ENCODE measurements around the gene SLC12A8. TPM values are rescaled to one million over a fixed set of nuclear protein-coding genes. Genes with fewer than 3 reads are reported as not detected.
A peak's percentile ranks its signal among the peaks of the same experiment; 100 is the strongest.

SLC12A8 gene
- total RNA-seq, 2 experiments from 2014 or later, result 0.48 to 1.00 TPM

- H3K4me1 Mint-ChIP-seq (ENCODE audit: low read depth), result peaks cover 42% of the 10 kb centered on the region
- POLR2A ChIA-PET, result no interaction called here
- H3K27me3 Mint-ChIP-seq, result peaks cover 45% of the 10 kb centered on the region
- H3K27ac Mint-ChIP-seq, result no peak overlapping the region
- H3K9me3 Mint-ChIP-seq, result no peaks in the 10 kb centered on the region
- no peak overlapping the region for H3K4me3 Mint-ChIP-seq
- DNase-seq, result no peak
- H3K36me3 Mint-ChIP-seq, result no peaks in the 10 kb centered on the region
- CTCF ChIA-PET, result interaction anchor here (0.6 to 1.7 kb wide), 4 partner anchors 14 to 88 kb away, joined by 3 to 6 read pairs (median 4); no protein-coding TSS in a partner anchor
- intact Hi-C loops (cut with micrococcal nuclease), result loop anchor here (2.0 to 10.0 kb wide), 4 partner anchors 87 to 235 kb away; partner anchors contain the start of gene ZNF148
Observed at GRCh38 chr3:125140011-125140817, 72.3 kb downstream of the SLC12A8 start.

DNA sequence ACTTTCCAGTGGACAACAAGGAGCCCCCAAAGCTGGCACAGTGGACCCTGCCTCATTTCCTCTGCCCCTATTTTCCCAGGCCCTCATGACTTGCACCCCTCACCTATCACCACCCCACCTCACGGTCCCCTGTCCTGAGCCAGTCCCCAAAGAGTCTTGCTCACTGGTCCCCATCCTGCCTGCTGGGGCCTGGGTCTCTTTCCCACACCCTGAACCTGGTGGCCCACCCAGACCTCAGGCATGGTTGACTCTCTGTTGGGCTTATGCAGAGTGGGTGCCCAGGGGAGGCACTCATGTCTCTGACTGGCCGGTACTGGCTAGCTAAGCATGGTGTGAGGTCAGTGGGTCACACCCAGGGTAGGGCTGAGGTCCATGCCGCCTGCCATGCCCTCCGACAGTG lies 73.2 kb downstream of the SLC12A8 start:
- ChIA-PET CTCF (no interaction called here), POLR2A (no interaction called here)
- Mint-ChIP-seq H3K4me3 (no peak overlapping the region), H3K4me1 (ENCODE audit: low read depth) (peaks cover 42% of the 10 kb centered on the region), H3K27me3 (peaks cover 42% of the 10 kb centered on the region), H3K9me3 (no peaks in the 10 kb centered on the region), H3K36me3 (no peaks in the 10 kb centered on the region), H3K27ac (no peak overlapping the region)
- DNase-seq, result no peak
- intact Hi-C loops (cut with micrococcal nuclease), result no loop called here

DNA sequence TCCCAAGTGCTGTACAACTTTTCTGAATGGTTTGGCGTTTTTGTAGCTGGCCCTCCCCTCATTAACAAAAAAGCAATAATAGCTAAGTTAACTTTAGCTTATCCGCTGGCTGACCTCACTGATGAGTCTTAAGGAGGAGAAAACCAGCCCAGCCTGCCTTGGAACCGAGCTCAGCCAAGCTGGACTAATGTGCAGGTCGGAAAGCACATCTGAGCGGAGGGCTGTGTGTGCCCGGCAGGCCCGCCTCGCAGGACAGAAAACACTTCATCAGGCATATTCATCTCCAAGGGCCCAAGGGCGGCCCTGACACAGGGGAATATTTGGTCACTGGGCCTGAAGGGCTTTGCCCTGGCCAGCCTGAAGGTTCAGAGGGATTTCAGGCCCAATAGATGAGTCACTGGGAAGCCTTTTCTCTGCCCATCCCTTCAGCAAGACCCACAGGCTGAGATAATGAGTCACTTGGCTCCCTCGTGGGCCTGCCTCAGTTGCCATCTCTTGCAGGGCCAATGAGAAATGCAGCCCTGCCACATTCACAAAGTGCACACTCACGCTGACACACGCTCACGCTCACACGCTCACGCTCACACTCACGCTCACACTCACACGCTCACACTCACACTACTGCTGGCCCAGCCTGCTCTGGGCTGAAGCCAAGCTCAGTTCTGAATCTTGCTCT lies 75.1 kb downstream of the SLC12A8 start:
- Mint-ChIP-seq H3K4me1 (ENCODE audit: low read depth) (peaks cover 34% of the 10 kb centered on the region), H3K27ac (no peak overlapping the region), H3K27me3 (peaks cover 32% of the 10 kb centered on the region), H3K4me3 (no peak overlapping the region), H3K36me3 (no peaks in the 10 kb centered on the region), H3K9me3 (no peaks in the 10 kb centered on the region)
- ChIA-PET CTCF (no interaction called here), POLR2A (no interaction called here)
- no peak for DNase-seq
- intact Hi-C loops (cut with micrococcal nuclease), result no loop called here

GRCh38 chr3:125136966-125137357 lies 75.6 kb downstream of the SLC12A8 start:
- peaks cover 33% of the 10 kb centered on the region for H3K27me3 Mint-ChIP-seq
- no peak overlapping the region for H3K27ac Mint-ChIP-seq
- H3K4me3 Mint-ChIP-seq, result no peak overlapping the region
- DNase-seq, result no peak
- ChIA-PET POLR2A (no interaction called here), CTCF (no interaction called here)
- H3K9me3 Mint-ChIP-seq, result no peaks in the 10 kb centered on the region
- H3K4me1 Mint-ChIP-seq (ENCODE audit: low read depth), result peaks cover 29% of the 10 kb centered on the region
- H3K36me3 Mint-ChIP-seq, result no peaks in the 10 kb centered on the region
- intact Hi-C loops (cut with micrococcal nuclease), result no loop called here

GRCh38 chr3:125136515-125136914 lies 76.0 kb downstream of the SLC12A8 start:
- H3K9me3 Mint-ChIP-seq, result no peaks in the 10 kb centered on the region
- H3K27me3 Mint-ChIP-seq, result peaks cover 33% of the 10 kb centered on the region
- intact Hi-C loops (cut with micrococcal nuclease), result no loop called here
- H3K36me3 Mint-ChIP-seq, result no peaks in the 10 kb centered on the region
- no peak for DNase-seq
- peaks cover 25% of the 10 kb centered on the region for H3K4me1 Mint-ChIP-seq (ENCODE audit: low read depth)
- H3K4me3 Mint-ChIP-seq, result no peak overlapping the region
- no peak overlapping the region for H3K27ac Mint-ChIP-seq
- CTCF ChIA-PET, result no interaction called here
- POLR2A ChIA-PET, result no interaction called here

- Mint-ChIP-seq H3K27me3 (peaks cover 26% of the 10 kb centered on the region), H3K4me1 (ENCODE audit: low read depth) (peaks cover 17% of the 10 kb centered on the region), H3K4me3 (no peak overlapping the region), H3K36me3 (no peaks in the 10 kb centered on the region), H3K27ac (no peak overlapping the region), H3K9me3 (no peaks in the 10 kb centered on the region)
- DNase-seq, result no peak
- POLR2A ChIA-PET, result no interaction called here
- CTCF ChIA-PET, result interaction anchor here (1.0 kb wide), 1 partner anchor 9 kb away, joined by 5 read pairs; no protein-coding TSS in a partner anchor
- intact Hi-C loops (cut with micrococcal nuclease), result no loop called here
Observed at GRCh38 chr3:125134952-125135351, 77.6 kb downstream of the SLC12A8 start.

GRCh38 chr3:125132815-125133214 lies 79.7 kb downstream of the SLC12A8 start:
- Mint-ChIP-seq H3K9me3 (no peaks in the 10 kb centered on the region), H3K4me1 (ENCODE audit: low read depth) (peaks cover 10% of the 10 kb centered on the region), H3K27ac (no peak overlapping the region), H3K36me3 (no peaks in the 10 kb centered on the region), H3K27me3 (peaks cover 17% of the 10 kb centered on the region), H3K4me3 (no peak overlapping the region)
- CTCF ChIA-PET, result interaction anchor here (0.6 kb wide), 1 partner anchor 432 kb away, joined by 3 read pairs; no protein-coding TSS in a partner anchor
- DNase-seq, result no peak
- intact Hi-C loops (cut with micrococcal nuclease), result no loop called here
- POLR2A ChIA-PET, result no interaction called here

DNA sequence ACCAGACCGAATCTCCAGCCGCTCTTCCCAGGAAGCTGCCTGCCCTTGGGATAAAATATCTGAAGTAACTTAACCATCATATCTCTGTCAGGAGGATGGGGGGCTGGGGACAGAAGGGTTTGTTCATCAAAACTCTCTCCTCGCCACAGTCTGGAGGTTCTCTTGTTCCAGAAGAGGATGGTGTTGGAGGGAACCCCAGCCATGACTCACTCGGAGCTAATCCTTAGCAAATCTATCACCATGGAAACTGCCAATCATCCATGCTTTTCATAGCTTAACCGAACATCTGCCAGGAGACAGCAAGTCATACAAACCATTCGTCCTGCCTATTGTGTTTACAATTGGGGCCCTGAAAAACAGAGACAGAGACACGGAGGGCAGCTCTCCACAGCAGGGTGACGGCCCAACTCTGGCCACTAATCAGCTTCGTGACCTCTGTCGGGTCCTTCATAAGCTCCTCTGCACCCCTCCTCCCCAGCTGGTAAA lies 83.0 kb downstream of the SLC12A8 start:
- no peak for DNase-seq
- peaks cover 5% of the 10 kb centered on the region for H3K27me3 Mint-ChIP-seq
- peaks cover 9% of the 10 kb centered on the region for H3K4me1 Mint-ChIP-seq (ENCODE audit: low read depth)
- POLR2A ChIA-PET, result no interaction called here
- H3K9me3 Mint-ChIP-seq, result no peaks in the 10 kb centered on the region
- H3K36me3 Mint-ChIP-seq, result no peaks in the 10 kb centered on the region
- no peak overlapping the region for H3K4me3 Mint-ChIP-seq
- CTCF ChIA-PET, result interaction anchor here (1.1 to 1.4 kb wide), 2 partner anchors 21 to 72 kb away, joined by 3 read pairs; no protein-coding TSS in a partner anchor
- intact Hi-C loops (cut with micrococcal nuclease), result no loop called here
- H3K27ac Mint-ChIP-seq, result no peak overlapping the region

GRCh38 chr3:125128861-125129501 lies 83.6 kb downstream of the SLC12A8 start:
- no peak overlapping the region for H3K4me3 Mint-ChIP-seq
- CTCF ChIA-PET, result interaction anchor here (1.1 to 1.4 kb wide), 2 partner anchors 21 to 71 kb away, joined by 3 read pairs; no protein-coding TSS in a partner anchor
- DNase-seq, result no peak
- intact Hi-C loops (cut with micrococcal nuclease), result no loop called here
- peaks cover 5% of the 10 kb centered on the region for H3K27me3 Mint-ChIP-seq
- H3K4me1 Mint-ChIP-seq (ENCODE audit: low read depth), result peaks cover 9% of the 10 kb centered on the region
- H3K9me3 Mint-ChIP-seq, result no peaks in the 10 kb centered on the region
- no peaks in the 10 kb centered on the region for H3K36me3 Mint-ChIP-seq
- no peak overlapping the region for H3K27ac Mint-ChIP-seq
- POLR2A ChIA-PET, result no interaction called here

- ChIA-PET CTCF (interaction anchor here (0.9 kb wide), 2 partner anchors 8 to 15 kb away, joined by 3 to 5 read pairs; no protein-coding TSS in a partner anchor), POLR2A (no interaction called here)
- Mint-ChIP-seq H3K4me1 (ENCODE audit: low read depth) (peaks cover 15% of the 10 kb centered on the region), H3K27me3 (peaks cover 4% of the 10 kb centered on the region), H3K27ac (no peak overlapping the region), H3K36me3 (no peaks in the 10 kb centered on the region), H3K9me3 (no peaks in the 10 kb centered on the region), H3K4me3 (no peak overlapping the region)
- DNase-seq, result no peak
- intact Hi-C loops (cut with micrococcal nuclease), result no loop called here
Observed at GRCh38 chr3:125126323-125126722, 86.2 kb downstream of the SLC12A8 start.

GRCh38 chr3:125125821-125126245 lies 86.7 kb downstream of the SLC12A8 start:
- Mint-ChIP-seq H3K4me1 (ENCODE audit: low read depth) (peaks cover 20% of the 10 kb centered on the region), H3K27ac (no peak overlapping the region), H3K36me3 (no peaks in the 10 kb centered on the region), H3K4me3 (no peak overlapping the region), H3K9me3 (no peaks in the 10 kb centered on the region), H3K27me3 (peaks cover 4% of the 10 kb centered on the region)
- ChIA-PET POLR2A (no interaction called here), CTCF (interaction anchor here (0.9 to 1.0 kb wide), 3 partner anchors 9 to 24 kb away, joined by 3 to 5 read pairs (median 3); no protein-coding TSS in a partner anchor)
- intact Hi-C loops (cut with micrococcal nuclease), result loop anchor here (1.0 kb wide), 1 partner anchor 16 kb away; no protein-coding TSS in a partner anchor
- peak; percentile 54 for DNase-seq

Data from activated CD4-positive, alpha-beta memory T cell treated with anti-CD3 and anti-CD28 coated beads for 36 hours (primary cell).